Dermis microvascular lymphatic vessel endothelial cell (primary cell): ENCODE data around the gene GPR160. TPM values are rescaled to one million over a fixed set of nuclear protein-coding genes. Genes with fewer than 3 reads are reported as not detected.

ENCODE experiments used
- DNase-seq, 2 donors: peaks; one replicate each; pipeline versions ENCODE4 v3.0.0 to v3.0.0-alpha.2; 2010; ENCODE audit warnings: low read depth in 2 of 2
- total RNA-seq: library from RNA; depleted of rRNA; stranded (reverse); fragments of >200 nt; gene quantifications from 2 replicates; pipeline ENCODE4 v1.2.1, GENCODE V29; 2014

GPR160 gene
- total RNA-seq, 1 donor from 2014 or later: 1.0 TPM

DNA sequence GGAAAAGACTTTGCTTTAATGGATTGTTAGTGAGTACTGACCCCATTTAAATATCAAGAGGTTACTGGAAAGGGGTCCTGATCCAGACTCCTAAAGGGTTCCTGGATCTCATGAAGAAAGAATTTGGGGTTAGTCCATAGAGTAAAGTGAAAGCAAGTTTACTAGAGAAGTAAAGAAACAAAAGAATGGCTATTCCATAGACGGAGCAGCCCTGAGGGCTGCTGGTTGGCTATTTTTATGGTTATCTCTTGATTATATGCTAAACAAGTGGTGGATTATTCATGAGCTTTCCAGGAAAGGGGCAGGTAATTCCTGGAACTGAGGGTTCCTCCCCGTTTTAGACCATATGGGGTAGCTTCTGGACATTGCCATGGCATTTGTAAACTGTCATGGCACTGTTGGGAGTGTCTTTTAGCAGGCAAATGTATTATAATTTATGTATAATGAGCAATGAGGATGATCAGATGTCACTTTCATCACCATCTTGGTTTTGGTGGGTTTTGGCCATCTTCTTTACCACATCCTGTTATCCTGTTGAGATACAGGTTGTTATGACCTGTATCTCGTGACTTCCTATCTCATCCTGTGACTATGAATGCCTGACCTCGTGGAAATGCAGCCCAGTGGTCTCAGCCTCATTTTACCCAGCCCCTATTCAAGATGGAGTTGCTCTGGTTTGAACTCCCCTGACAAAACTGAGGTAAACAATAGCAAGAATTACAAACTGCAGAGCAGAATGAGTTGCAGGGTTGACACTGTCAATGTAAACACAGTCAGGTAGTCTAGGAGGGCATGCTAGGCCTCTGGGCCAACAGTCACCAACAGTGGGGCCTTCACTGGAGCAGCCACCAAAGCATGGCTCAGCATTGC is 10.3 kb upstream of the GPR160 start:
- no peak for DNase-seq

DNA sequence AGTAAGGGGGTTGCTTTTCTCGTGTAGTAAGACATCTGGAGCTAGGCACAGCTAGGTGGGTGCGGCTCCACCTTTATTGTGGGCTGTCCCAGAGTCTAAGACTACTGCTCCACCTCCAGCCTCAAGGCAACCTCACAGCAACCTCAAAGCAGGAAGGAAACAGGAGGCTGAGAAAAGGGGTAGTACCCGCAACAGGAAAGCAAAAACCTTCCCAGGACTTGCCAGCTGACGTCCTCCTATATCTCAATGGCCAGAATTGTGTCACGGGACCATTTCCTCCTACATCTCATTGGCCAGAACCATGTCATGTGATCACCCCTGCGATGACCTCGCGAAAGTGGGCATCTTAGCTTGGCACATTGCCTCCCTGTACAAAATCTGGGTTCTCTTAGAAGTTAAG is 4.3 kb upstream of the GPR160 start:
- no peak for DNase-seq

DNA sequence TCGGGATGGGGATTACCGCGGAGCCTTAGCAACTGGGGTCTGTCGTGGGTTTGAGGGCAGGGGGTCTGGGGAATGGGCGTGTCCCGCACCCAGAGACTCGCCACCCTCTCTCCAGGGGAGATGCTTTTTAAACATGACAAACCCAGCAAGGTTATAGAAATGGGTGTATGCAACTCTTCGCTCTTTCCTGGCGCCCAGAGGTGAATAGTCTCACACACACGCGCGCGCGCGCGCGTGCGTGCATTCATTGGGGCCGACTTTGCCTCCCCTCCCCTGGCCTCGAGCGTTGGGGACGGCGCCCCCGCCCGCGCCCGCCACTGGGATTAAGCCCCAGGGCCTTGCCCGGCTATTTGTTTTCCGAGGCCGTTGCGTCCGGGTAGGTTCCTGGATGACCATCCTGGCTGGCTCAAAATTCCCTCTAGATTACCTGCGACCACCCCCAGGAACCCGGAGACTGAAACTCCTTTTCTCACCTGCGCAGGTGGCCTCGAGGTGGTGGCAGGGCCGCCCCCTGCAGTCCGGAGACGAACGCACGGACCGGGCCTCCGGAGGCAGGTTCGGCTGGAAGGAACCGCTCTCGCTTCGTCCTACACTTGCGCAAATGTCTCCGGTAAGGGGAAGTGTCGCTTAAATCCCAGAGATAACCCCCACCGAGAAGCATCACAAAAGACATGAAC is 777 bp downstream of the GPR160 start:
- DNase-seq: no peak

DNA sequence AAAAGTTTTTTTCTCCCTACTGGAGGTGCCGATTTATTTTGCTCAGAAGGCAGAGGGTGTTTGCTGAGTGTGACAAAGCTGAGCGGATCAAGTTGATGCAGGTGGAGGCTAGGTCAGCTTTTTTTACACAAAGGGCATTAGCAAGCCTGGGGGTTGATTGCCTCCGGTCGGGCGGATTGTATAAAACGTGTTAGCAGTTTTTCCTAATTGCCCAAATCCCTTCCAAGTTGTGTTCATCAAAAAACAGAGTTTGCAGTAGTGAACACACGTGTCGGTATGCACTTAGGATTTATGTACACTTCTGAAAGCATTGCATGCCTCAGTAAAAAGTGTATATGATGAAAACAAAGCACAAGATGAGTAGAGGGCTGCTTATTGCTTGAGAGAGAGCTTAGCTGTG is 2.6 kb downstream of the GPR160 start:
- no peak for DNase-seq

DNA sequence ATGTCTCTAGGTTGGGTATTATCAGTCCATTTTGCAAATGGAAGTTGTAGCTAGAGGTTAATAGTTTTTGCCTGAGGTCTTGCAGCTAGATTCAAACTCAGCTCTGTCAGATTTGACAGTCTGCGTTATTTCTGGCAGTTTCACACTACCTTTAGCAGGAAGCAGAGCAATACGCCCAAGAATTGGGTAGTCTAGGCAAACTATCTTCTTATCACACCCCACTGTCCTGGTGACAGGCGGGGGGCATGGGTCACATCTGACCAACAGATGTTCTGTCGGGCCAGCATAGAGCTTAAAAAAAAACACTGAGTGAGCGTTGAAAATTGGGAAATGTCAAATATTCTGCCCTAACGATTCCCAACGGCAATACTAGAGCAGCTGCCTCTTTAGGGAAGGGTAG is 5.7 kb downstream of the GPR160 start:
- DNase-seq: no peak

DNA sequence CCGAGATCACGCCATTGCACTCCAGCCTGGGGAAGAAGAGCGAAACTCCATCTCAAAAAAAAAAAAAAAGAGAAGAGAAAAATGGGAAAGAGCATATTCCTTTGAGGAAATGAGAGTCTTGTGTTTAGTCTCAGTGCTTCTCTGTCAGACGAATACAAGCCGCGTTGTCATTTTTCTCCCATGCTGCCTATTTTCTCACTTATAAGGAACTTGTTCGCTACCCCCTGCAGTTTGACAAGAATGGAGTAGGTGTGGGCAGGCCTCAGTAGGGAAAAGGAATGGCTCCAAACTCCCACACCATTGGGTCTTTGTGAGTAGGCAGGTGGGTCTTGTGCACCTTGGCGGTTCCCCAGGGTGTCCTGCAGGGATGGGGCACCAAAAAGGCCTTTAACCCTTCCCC is 6.5 kb downstream of the GPR160 start:
- DNase-seq: no peak

DNA sequence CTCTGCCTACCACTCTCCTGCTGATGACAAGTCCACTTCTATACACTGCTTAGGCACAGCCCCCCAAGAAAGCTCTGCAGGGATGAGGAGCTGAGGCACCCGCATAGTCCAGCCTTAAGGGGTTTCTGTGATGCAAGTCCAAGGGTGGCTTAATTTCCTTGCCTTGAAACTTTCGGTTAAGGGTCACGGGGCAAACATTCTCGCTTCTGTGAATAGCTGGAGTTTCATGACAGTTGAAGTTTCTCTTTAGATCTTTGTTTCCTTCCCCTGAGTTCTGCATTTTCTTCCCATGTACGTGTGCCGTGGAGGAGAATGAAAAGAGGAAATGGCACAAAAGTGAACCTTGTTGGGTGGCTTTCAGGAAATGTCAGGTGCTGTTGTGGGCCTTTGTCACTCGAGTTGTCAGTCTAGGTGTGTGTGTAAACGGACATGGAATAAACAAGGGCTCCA is 7.0 kb downstream of the GPR160 start:
- no peak for DNase-seq

DNA sequence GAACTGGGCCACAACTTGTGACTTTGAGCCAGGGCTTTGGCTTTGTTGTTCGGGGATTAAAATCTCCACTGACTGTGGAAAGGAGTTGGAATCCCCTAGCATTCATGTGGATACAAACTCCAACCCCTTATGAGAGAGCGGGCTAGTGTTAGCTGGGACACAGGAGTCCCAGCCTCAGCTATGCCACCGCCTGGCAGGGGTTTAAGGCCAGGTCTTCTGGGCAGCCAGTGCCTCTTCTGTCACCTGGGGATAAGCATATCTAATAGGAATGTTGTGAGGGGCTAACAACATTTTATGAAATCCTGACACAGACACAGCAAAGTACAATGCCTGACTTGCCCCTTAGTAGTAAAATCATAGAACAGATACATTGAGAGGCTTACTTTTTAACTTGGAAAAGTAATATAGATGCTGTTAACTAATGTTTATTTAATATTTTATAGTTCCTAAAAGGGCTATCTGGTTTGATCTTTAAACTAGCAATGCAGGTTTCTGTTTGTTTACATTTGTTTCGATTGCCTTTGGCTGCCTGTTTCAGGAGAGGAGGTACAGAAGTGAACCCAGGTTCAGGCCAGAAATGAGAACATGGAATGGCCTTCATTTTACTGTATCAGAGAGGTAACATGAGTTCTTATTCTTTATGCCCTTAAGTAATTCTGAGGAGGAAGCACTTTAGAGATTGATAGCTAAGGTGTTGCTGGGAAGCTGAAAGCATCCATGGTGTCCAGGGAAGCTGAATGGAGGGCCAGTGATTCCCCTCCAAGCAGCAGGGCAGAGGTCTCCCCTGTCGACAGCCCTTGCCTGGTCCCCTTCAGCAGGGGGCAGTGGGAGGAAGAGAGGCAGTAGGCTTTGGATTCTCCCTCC is 8.7 kb downstream of the GPR160 start:
- DNase-seq: no peak

DNA sequence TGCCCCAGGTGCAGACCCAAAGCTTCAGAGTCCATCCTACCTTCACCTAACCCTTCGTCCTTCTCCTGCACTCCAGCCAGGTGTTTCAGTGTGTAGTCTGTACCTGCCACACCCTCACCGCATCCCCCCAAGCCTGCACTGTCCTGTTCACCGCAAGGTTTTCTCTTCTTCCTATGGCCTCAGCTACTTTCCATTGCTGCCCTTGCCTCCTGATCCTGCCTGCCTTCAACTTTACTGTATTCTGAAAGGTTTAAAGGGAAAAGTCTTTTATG is 9.3 kb downstream of the GPR160 start:
- no peak for DNase-seq

DNA sequence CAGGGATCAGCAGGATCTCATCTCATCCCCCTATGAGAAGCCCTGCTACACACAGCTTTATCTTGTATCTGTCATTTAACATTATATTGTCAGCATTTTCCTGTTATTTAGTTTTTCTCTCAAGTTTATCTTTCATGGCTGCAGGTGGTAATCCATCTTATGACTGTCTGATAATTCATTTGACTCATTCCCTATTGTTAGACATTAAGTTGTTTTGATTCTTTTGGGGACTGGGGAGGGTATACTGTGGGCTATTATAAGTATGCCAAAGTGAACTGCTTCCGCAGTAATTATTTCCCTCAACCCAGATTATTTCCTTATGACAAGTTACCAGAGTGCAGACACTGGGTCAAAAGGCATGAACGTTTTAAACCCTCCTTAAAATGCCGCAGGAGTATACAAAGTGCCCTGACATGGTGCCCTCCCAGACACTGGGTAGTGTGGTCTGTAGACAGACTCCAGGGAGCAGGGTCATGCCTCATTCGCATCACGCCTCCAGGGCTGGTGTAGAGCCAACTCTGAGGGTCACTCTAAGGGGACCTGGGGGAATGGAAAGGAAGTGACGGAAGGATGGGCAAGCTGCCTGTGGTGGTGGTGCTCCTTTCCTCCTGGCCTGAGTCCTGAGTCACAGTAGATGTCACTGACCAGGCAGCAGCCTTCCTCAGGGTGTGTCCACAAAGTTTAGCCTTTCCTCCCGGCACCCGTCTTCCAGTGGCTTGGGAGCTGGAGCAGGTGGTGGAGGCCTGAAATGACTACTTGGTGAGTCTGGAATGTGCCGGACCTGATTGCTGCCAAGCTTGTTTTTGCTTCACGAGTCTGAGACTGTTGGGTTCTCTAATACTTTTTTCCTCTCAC is 11.6 kb downstream of the GPR160 start:
- peak in 1 of 2 donors; percentile 65 for DNase-seq

DNA sequence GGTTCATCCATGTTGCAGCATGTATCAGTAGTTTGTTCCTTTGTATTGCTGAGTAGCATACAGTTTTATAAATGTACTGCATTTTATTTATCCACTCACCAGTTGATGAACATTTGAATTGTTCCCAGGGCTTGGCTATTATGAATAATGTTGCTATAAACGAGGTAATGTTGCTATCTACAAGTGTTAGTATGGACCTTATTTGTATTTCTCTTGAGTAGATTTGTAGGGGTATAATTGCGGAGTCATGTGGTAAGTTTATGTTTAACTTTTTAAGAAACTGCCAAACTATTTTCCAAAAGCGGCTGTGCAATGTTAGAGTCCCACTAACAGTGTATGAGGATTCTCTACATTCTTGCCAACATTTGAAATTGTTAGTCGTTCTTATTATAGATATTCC is 13.0 kb downstream of the GPR160 start:
- no peak for DNase-seq

DNA sequence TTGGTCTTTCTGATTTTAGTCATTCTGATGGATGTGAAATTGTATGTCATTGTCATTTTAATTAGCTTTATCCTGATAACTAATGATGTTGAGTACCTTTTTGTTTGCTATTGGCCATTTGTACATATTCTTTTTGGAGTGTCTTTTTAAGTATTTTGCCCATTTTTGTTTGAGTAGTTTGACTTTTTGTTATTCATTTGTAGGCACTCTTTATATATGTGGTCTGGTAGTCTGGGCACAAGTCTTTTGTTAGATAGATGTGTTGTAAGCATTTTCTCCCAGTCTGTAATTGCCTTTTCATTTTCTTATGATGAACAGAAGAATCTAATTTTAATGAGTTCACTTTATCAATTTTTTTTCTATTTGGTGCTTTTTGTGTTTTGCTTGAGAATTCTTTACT is 14.6 kb downstream of the GPR160 start:
- DNase-seq: no peak

DNA sequence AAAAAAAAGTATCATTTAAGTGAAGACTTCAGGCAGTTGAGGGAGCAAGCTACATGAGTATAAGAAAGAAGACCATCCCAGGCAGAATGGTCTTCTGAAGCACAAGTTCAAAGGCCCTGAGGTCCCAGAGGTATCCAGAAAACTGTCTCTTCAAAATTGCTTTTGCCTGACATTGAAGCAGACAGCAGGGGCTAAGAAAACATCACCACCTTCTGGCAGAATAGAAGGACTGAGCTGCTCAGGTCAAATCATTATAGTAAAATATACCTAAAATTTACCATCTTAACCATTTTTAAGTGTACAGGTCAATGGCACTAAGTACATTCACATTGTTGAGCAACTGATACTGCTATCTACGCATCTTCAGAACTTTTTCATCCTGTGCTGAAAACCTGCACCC is 16.4 kb downstream of the GPR160 start:
- peak in 1 of 2 donors; percentile 29 for DNase-seq

DNA sequence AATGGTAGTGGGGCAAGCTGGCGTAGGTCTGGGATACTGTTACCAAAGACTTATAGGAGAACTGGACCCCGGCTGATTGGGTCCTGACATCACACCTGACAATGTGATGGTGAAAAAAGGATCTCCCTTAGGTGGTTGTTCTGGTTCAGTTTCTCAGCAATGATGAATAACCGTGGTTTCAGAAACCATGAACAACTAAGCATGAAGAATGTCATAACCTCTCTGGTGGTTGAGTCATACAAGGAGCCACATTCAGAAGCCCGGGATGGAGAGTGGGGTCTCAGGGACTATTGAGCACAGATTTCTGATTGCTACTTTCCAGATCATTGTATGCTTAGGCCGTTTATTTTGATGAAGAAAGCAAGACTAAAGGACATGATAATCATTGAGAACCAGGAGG is 17.4 kb downstream of the GPR160 start:
- no peak for DNase-seq

DNA sequence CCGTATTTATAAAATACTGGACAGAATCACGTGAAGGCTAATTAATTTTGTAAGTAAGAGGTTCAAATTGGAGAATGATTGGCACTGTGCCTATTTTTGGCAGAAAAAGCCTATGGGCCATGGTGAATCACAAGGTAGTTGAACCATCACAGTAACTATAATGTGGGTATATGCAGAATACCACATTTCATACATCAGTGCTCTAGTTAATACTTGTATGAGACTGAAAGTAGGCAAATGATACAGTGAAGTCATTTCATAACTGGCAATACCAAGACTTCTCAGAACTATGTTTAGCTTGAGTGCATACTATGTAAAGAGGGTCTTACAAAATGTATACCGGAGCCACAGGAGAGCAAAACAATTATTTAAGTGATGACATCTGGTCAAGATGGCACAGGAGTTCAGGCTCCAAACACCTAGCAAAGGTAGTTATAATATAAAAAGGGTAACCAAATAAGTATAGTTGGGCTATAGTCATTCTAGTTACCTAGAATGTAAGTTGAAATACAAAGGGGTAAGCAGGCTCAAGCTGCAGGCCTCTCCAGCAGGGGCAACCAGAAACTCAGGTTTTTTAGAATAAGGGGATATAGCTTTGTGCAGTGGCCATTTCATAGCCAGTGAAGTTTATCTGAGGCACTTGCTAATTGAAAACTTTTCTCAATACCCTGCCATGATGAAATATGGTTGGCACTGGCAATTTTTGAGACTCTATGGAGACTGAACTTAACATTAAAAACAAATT is 19.1 kb downstream of the GPR160 start:
- no peak for DNase-seq

DNA sequence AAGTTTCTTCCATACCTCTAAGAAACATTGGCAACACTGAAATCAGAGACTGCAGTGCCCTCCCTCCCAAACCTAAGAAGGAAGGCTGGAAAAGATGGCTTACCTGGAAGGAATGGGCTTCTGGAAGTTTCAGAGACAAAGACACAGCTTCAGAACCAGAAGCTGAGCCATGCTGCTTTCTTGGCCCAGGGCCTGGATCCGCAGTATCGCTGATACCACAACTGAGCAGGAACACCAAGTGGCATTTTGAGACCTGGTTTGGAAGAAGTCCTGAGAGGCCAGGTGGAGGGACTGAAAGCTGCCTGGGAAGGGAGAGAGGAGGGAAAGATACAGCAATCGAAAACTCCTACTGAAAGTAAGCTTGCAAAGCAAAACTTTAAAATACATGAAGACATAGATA is 19.8 kb downstream of the GPR160 start:
- DNase-seq: no peak

DNA sequence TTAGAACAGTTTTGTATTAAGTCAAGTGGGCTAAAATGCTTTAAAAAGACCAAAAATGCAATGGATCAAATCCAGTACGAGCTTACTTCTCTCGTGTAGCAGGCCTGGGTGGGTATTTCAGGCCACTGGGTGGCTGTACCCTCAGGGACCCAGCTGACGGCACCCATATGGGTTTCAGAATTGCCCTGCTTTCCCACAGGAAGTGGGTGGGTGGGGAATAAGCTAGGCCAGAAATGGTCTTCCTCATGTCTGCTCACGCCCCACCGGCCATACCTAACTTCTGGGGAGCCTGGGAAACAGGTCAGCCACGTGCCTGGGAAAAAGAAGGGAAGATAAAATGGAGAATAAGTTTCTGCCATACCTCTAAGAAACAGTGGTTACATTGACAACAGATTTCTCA is 20.3 kb downstream of the GPR160 start:
- DNase-seq: no peak

DNA sequence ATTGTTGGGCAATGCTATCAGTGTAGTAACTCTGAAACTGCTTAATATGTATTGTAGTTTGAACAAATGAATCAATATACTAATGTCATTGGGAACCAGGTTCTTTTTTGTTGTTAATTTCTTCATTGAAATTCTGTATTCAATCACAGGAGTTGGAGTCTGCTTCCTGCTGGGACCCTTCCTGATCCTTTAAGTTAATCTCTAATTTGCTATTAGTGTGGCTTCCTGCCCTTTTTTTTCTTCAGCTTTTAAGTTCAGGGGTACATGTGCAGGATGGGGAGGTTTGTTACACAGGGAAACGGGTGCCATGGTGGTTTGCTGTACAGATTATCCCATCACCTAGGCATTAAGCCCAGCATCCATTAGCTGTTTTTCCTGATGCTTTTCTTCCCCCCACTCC is 21.7 kb downstream of the GPR160 start:
- DNase-seq: no peak

DNA sequence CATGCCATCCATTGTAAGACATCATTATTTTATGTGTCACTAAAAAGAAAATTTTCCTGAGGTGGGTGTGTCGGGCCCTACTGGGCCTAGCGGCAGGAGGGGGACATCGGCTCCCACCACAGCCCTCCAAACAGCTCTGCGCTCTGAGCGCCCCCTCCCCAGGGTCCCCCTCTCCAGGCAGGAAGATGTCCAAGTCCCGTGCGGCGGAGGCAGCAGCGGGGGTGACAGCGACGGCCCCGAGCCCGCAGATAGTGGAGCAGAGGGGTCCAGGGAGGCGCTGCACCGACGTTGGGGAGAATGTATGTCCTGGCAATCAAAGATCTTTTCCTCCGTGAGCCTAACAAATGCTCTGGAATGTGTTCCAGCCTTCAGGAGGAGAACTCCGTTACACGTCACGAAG is 24.3 kb downstream of the GPR160 start:
- DNase-seq: no peak

DNA sequence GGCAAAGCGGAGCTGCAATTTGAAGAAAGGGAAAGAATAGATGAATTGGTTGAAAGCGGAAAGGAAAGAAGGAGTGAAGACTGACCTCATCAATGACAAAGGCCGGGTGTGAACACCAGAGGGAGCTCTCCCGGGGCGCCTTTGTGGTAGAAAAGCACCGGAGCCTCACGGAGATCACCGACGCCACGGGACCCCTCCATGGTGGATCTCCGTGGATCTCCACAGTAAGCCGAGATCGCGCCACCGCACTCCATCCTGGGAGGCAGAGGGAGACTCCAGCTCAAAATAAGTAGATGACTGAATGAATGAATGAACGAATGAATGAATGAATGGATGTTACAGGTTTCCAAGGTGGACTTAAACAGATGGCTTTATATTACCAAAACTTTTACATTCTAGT is 25.0 kb downstream of the GPR160 start:
- DNase-seq: no peak

DNA sequence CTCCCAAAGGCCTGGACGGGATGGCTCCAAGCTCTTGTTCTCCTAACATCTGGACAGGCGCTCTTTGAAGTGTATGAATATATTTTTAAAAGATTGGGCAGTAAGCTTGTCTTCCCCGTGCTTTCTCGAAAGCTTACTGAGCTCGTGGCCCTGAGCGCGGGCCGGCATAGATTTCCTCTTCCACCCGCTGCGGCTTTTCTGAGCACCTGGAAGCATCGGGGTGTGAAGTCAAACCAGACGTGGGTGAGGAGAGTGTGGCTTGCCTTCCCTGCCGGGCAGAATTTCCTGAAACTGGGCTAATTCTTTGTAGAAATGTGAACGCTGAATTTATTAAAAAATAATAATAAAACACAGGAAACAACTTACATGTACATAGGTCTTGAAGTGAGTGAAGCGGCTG is 25.9 kb downstream of the GPR160 start:
- no peak for DNase-seq
